ENCODE results near the gene PRKCE.

The PRKCE gene

DNA sequence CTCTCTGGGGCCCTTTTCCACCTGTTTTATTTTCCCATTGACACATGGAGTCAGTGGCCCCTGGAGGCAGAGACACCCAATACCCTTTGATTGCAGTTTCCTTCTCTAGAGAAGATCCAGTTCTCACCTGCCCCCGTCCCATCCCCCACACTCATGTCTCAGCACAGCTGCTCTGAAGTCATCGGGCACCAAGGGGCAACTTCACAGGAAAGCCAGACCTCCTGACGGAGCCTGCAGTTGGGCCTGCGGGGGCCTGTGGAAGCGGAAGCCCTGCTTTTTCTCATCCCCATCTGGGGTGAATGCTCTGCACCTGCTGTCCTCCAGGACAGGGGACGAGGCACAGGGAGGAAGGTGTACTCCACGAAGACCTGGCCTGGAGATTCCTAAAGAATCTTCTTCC lies 337.4 kb downstream of the PRKCE start:
- WGBS, 2 experiments: 90 to 92% methylated on average over 7 of the region's 7 CpGs
- Histone ChIP-seq H3K4me1 (ENCODE audit: control insufficient read depth, insufficient read depth, low read length) (no peaks in the 10 kb centered on the region), H3K4me3 (ENCODE audit: insufficient read depth, low read depth, low read length) (no peak overlapping the region), H3K27me3 (ENCODE audit: control insufficient read depth, insufficient read depth, low read length, poor library complexity, severe bottlenecking) (no peaks in the 10 kb centered on the region), H3K36me3 (ENCODE audit: control insufficient read depth, insufficient read depth, low read length) (no peaks in the 10 kb centered on the region), H3K27ac (ENCODE audit: insufficient read depth, low read depth, low read length, poor library complexity, severe bottlenecking) (no peak overlapping the region), H3K9me3 (ENCODE audit: control insufficient read depth, low read length) (no peaks in the 10 kb centered on the region)

DNA sequence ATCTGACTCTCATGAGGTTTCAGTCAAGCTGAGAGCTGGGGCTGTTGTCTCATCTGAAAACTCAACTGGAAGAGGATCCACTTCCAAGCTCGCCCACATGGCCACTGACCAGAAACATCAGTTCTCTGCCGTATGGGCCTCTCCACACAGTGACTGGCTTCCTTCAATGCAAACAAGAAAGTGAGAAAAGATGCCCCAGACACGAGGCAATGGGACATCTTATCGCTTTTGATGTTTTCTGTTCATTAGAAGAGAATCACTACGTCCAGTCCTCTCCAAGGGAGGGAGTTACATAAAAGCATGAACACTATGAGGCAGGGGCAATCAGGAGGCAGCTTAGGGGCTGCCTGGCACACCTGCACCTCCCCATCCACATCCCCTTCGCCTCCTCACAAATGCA lies 338.7 kb downstream of the PRKCE start:
- WGBS, 2 experiments: 95 to 96% methylated on average over 6 of the region's 6 CpGs
- no peak overlapping the region for H3K4me3 ChIP-seq (ENCODE audit: insufficient read depth, low read depth, low read length)

DNA sequence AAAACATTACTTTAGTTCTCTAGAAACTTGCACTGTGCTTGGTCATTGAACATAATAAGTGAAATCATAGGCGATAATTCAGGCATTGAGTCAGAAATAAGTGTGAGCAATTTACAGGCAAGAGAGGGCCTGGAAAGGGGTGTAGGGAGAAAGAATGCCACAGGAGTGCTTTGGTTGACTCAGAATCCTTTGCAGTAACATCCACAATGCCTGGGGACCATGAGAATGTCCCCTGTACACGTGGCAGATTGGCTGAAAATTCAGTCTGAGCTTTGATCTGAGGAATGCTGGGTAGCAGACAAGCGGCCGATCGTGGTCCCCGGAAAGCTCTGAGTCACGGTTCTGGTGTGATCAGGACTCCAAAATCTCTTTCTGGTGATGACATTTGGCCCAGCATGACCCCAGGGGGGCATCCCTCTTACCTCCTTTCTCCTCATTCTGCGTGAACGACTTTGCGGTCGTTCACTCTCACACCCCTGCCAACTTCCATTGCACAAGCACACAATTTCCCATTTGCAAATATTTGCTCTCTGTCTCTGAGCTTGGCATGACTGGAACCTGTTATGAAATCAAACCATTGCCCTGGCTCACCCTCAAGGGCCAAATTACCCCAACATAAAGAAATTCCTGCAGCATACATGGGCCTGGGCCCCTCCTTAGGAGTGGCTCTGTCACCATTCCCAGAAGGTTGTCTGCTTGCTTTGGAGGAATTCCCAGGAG lies 340.7 kb downstream of the PRKCE start:
- no peak overlapping the region for H3K4me3 ChIP-seq (ENCODE audit: insufficient read depth, low read depth, low read length)
- no peaks in the 10 kb centered on the region for H3K27me3 ChIP-seq (ENCODE audit: control insufficient read depth, insufficient read depth, low read length, poor library complexity, severe bottlenecking)
- 83 to 87% methylated on average over 11 of the region's 11 CpGs for WGBS, 2 experiments
- H3K27ac ChIP-seq (ENCODE audit: insufficient read depth, low read depth, low read length, poor library complexity, severe bottlenecking): no peak overlapping the region
- no peaks in the 10 kb centered on the region for H3K36me3 ChIP-seq (ENCODE audit: control insufficient read depth, insufficient read depth, low read length)
- no peaks in the 10 kb centered on the region for H3K9me3 ChIP-seq (ENCODE audit: control insufficient read depth, low read length)
- no peaks in the 10 kb centered on the region for H3K4me1 ChIP-seq (ENCODE audit: control insufficient read depth, insufficient read depth, low read length)

More for the DNA sequence above, 338.7 kb downstream of the PRKCE start:
- H3K4me1 ChIP-seq (ENCODE audit: control insufficient read depth, insufficient read depth, low read length): no peaks in the 10 kb centered on the region
- no peaks in the 10 kb centered on the region for H3K36me3 ChIP-seq (ENCODE audit: control insufficient read depth, insufficient read depth, low read length)
- no peaks in the 10 kb centered on the region for H3K9me3 ChIP-seq (ENCODE audit: control insufficient read depth, low read length)
- no peaks in the 10 kb centered on the region for H3K27me3 ChIP-seq (ENCODE audit: control insufficient read depth, insufficient read depth, low read length, poor library complexity, severe bottlenecking)
- H3K27ac ChIP-seq (ENCODE audit: insufficient read depth, low read depth, low read length, poor library complexity, severe bottlenecking): no peak overlapping the region

DNA sequence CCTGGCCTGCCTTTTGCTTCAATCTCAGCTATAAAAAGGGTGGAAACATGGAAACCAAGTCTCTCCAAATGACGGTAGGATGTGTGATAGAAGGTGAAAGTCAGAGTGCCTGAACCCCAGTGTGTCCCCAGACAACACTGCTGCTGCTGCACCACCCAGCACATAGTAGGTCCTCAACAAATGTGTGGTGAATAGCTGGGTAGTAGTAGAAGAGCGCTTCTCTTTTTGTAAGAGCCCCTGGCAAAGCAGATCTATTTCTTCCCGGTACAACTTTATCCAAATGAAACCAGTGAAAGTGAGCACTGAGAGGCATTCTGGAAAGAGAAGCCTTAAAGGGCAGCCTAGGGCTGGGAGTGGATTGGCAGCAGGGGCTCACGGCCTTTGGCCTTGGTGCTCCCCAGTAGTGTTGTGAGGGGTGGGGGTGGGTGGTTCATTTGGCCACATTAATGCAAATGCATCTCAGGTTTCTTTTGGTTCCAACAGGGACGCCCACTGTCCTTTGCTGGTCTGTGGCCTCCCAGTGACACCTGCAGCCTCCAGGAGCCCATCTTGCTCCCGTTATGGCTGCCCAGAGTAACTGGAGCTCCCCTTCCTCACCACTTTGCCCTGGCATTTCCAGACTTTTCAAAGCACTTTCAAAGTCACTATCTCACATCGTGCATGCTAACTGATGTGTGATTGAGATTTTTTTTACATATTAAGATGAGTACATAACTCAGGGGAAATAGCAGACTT lies 341.4 kb downstream of the PRKCE start:
- no peaks in the 10 kb centered on the region for H3K27me3 ChIP-seq (ENCODE audit: control insufficient read depth, insufficient read depth, low read length, poor library complexity, severe bottlenecking)
- H3K9me3 ChIP-seq (ENCODE audit: control insufficient read depth, low read length): no peaks in the 10 kb centered on the region
- H3K4me1 ChIP-seq (ENCODE audit: control insufficient read depth, insufficient read depth, low read length): no peaks in the 10 kb centered on the region
- no peak overlapping the region for H3K4me3 ChIP-seq (ENCODE audit: insufficient read depth, low read depth, low read length)
- H3K27ac ChIP-seq (ENCODE audit: insufficient read depth, low read depth, low read length, poor library complexity, severe bottlenecking): no peak overlapping the region
- no peaks in the 10 kb centered on the region for H3K36me3 ChIP-seq (ENCODE audit: control insufficient read depth, insufficient read depth, low read length)
- WGBS, 2 experiments: 78 to 80% methylated on average over 6 of the region's 7 CpGs

DNA sequence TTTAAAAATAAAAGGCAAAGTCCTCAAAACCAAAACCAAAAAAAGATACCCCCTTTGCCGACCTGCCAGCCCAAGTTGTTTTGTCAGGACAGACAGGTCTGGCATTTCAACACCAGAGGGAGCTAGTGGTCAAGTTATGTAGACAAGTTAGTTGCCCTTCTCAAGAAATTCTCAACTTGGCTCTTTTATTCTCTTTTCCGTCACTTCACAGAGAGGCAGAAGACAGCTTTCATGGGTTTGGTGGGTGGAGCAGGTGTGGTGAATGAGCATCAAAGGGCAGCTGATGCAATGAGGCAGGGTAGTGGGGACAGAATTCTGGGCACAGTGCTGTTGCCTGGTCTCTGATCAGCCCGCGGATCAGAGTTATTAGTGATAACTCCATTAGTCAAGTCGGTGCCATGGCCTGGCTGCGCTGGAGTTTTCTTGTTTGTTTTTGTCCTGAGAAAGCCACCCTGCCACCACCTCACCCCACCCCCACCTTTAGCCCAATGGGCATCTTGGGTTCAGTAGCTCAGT lies 342.1 kb downstream of the PRKCE start:
- 78 to 79% methylated on average over 6 of the region's 6 CpGs for WGBS, 2 experiments
- no peaks in the 10 kb centered on the region for H3K36me3 ChIP-seq (ENCODE audit: control insufficient read depth, insufficient read depth, low read length)
- H3K4me1 ChIP-seq (ENCODE audit: control insufficient read depth, insufficient read depth, low read length): no peaks in the 10 kb centered on the region
- no peaks in the 10 kb centered on the region for H3K27me3 ChIP-seq (ENCODE audit: control insufficient read depth, insufficient read depth, low read length, poor library complexity, severe bottlenecking)
- no peak overlapping the region for H3K4me3 ChIP-seq (ENCODE audit: insufficient read depth, low read depth, low read length)
- no peaks in the 10 kb centered on the region for H3K9me3 ChIP-seq (ENCODE audit: control insufficient read depth, low read length)
- H3K27ac ChIP-seq (ENCODE audit: insufficient read depth, low read depth, low read length, poor library complexity, severe bottlenecking): no peak overlapping the region

DNA sequence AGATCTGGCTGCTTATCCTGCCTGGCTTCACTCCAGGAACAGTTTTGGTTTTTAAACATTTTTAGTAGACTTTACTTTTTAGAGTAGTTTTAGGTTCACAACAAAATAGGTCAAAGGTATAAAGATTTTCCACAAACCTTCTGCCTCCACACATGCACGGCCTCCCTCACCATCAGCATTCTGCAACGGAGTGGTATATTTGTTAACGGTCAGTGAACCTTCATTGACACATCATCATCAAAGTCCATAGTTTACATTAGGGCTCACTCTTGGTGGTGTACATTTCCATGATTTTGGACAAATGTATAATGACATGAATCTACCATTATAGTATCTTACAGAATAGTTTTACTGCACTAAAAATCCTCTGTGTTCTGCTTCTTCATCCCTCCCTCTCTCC lies 342.6 kb downstream of the PRKCE start:
- Histone ChIP-seq H3K27ac (ENCODE audit: insufficient read depth, low read depth, low read length, poor library complexity, severe bottlenecking) (no peak overlapping the region), H3K27me3 (ENCODE audit: control insufficient read depth, insufficient read depth, low read length, poor library complexity, severe bottlenecking) (no peaks in the 10 kb centered on the region), H3K4me3 (ENCODE audit: insufficient read depth, low read depth, low read length) (no peak overlapping the region), H3K9me3 (ENCODE audit: control insufficient read depth, low read length) (no peaks in the 10 kb centered on the region), H3K36me3 (ENCODE audit: control insufficient read depth, insufficient read depth, low read length) (no peaks in the 10 kb centered on the region), H3K4me1 (ENCODE audit: control insufficient read depth, insufficient read depth, low read length) (no peaks in the 10 kb centered on the region)
- WGBS, 2 experiments: 89 to 93% methylated on average over 3 of the region's 3 CpGs

DNA sequence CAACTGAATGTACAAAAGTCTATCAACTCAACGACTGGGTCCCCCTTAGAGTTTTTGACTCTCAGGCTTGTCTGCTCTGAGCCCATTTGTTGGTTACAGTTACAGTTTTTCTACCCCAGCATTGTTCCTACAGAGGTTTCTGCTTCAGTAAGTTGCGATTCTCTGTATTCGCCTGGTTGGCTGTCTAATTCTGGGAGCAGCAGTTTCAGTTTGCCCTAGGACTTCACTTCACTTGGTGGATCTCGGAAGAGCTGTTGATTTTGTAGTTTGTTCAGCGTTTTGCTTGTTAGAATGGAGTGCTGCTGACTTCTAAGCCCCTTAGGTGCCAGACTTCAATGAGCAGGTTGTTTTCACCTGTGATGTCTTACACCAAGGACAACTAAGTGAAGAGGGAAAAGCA lies 349.2 kb downstream of the PRKCE start:
- no peaks in the 10 kb centered on the region for H3K9me3 ChIP-seq (ENCODE audit: control insufficient read depth, low read length)
- H3K36me3 ChIP-seq (ENCODE audit: control insufficient read depth, insufficient read depth, low read length): no peaks in the 10 kb centered on the region
- H3K4me3 ChIP-seq (ENCODE audit: insufficient read depth, low read depth, low read length): no peak overlapping the region
- no peak overlapping the region for H3K27ac ChIP-seq (ENCODE audit: insufficient read depth, low read depth, low read length, poor library complexity, severe bottlenecking)
- 92 to 100% methylated on average over 5 of the region's 5 CpGs for WGBS, 2 experiments
- no peaks in the 10 kb centered on the region for H3K4me1 ChIP-seq (ENCODE audit: control insufficient read depth, insufficient read depth, low read length)
- no peaks in the 10 kb centered on the region for H3K27me3 ChIP-seq (ENCODE audit: control insufficient read depth, insufficient read depth, low read length, poor library complexity, severe bottlenecking)

DNA sequence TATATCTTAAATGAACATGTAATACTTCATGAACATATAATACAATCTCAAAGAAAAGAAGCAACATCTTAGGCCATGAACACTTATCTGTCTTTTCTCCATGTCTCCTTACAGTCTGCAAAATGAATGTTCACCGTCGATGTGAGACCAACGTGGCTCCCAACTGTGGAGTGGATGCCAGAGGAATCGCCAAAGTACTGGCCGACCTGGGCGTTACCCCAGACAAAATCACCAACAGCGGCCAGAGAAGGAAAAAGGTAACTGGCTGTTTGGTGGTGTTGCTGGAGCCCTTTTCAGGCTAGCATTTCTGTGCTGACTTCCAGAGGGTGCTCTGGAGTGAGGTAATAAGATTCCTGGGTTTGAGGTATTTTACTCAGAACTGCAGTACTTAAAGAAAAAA lies 349.8 kb downstream of the PRKCE start:
- no peaks in the 10 kb centered on the region for H3K36me3 ChIP-seq (ENCODE audit: control insufficient read depth, insufficient read depth, low read length)
- no peaks in the 10 kb centered on the region for H3K27me3 ChIP-seq (ENCODE audit: control insufficient read depth, insufficient read depth, low read length, poor library complexity, severe bottlenecking)
- H3K9me3 ChIP-seq (ENCODE audit: control insufficient read depth, low read length): no peaks in the 10 kb centered on the region
- no peak overlapping the region for H3K4me3 ChIP-seq (ENCODE audit: insufficient read depth, low read depth, low read length)
- no peak overlapping the region for H3K27ac ChIP-seq (ENCODE audit: insufficient read depth, low read depth, low read length, poor library complexity, severe bottlenecking)
- 96 to 97% methylated on average over 7 of the region's 7 CpGs for WGBS, 2 experiments
- no peaks in the 10 kb centered on the region for H3K4me1 ChIP-seq (ENCODE audit: control insufficient read depth, insufficient read depth, low read length)

DNA sequence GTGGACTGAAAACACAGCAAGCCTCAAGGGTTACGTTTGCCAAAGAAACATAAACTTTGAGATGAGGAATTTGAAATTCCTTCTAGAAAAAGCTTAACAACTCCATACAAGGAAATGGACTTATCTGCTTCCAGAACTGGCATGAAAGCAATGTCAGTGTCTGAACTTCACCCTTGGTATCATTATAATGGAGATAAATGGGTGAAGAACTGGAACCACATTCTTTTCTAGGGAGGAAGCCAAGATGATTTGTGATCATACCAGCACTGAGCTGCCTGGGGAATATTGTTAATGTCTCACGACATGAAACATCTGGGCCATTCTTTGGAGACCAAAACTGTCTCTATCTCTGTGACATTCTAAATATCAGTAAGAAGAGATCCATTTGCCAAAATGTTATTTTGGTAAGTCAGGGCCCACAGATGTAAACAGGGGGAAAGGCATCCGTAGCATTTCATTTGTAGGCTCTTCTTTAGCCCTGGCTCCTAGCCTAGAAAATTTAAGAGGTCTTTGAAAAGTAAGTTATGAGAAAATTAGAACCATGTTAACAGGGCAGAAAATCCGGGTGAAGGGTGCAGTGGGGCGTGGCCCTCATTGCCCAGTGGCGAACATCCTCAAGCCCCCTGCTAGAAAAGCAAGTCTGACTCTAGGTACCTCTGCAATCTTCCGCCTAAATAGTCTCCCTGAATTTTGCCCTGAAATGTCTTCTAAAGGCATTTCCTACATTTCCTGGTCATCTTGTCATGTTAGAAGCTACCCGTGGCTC lies 350.4 kb downstream of the PRKCE start:
- Histone ChIP-seq H3K27ac (ENCODE audit: insufficient read depth, low read depth, low read length, poor library complexity, severe bottlenecking) (no peak overlapping the region), H3K27me3 (ENCODE audit: control insufficient read depth, insufficient read depth, low read length, poor library complexity, severe bottlenecking) (no peaks in the 10 kb centered on the region), H3K9me3 (ENCODE audit: control insufficient read depth, low read length) (no peaks in the 10 kb centered on the region), H3K4me3 (ENCODE audit: insufficient read depth, low read depth, low read length) (no peak overlapping the region), H3K36me3 (ENCODE audit: control insufficient read depth, insufficient read depth, low read length) (no peaks in the 10 kb centered on the region), H3K4me1 (ENCODE audit: control insufficient read depth, insufficient read depth, low read length) (no peaks in the 10 kb centered on the region)
- 89 to 94% methylated on average over 7 to 8 of the region's 8 CpGs for WGBS, 2 experiments

DNA sequence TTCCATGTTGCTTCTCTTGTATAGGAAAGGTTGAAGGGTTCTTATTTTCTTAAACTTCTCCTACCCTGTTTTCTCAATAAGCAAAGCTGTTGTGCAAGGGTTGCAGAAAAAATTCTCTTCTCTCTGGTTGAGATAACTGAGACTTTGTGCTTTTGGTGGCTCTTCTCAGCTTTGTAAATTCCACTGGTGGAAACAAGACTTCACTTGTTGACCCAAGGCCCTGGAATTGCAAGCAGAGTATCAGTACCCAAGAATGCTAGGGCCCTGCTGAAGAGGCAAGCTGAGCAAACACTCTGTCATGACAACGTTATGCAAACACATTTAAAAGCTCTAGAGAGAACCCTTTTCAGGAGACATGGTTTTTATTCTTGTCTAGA lies 351.0 kb downstream of the PRKCE start:
- Histone ChIP-seq H3K27ac (ENCODE audit: insufficient read depth, low read depth, low read length, poor library complexity, severe bottlenecking) (no peak overlapping the region), H3K9me3 (ENCODE audit: control insufficient read depth, low read length) (no peaks in the 10 kb centered on the region), H3K27me3 (ENCODE audit: control insufficient read depth, insufficient read depth, low read length, poor library complexity, severe bottlenecking) (no peaks in the 10 kb centered on the region), H3K36me3 (ENCODE audit: control insufficient read depth, insufficient read depth, low read length) (no peaks in the 10 kb centered on the region), H3K4me1 (ENCODE audit: control insufficient read depth, insufficient read depth, low read length) (no peaks in the 10 kb centered on the region), H3K4me3 (ENCODE audit: insufficient read depth, low read depth, low read length) (no peak overlapping the region)
- 86 to 94% methylated on average over 1 of the region's 1 CpG for WGBS, 2 experiments

Data from ectodermal cell (in vitro differentiated cells).